ENCODE results near the gene MIGA2. TPM values are rescaled to one million over a fixed set of nuclear protein-coding genes. Genes with fewer than 3 reads are reported as not detected.
A peak's percentile ranks its signal among the peaks of the same experiment; 100 is the strongest.

The MIGA2 gene
- total RNA-seq, 1 experiment from 2014 or later = 34.8 TPM

DNA sequence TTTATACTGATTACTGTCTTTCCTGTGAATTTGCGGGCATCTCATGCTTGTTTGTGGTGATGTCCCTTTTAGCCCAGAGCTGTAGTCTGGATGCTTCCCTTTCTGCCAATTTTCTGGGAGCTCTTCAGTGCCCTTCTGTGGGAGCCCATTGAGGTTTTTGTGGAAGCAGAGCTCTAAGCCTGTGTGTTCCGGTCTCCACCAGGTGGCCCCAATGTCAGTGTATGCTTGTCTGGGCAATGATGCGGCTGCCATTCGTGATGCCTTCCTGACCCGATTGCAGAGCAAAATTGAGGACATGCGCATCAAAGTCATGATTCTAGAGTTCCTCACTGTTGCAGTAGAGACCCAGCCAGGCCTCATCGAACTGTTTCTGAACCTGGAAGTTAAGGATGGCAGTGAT is 43.4 kb upstream of the MIGA2 start:
- CTCF ChIA-PET = interaction anchor here (0.6 to 2.1 kb wide), 3 partner anchors 26 to 138 kb away, joined by 3 to 9 read pairs (median 4); partner anchors contain the start of gene SH3GLB2
- H3K27me3 Mint-ChIP-seq (ENCODE audit: insufficient read depth, unreplicated experiment) = no peaks in the 10 kb centered on the region

DNA sequence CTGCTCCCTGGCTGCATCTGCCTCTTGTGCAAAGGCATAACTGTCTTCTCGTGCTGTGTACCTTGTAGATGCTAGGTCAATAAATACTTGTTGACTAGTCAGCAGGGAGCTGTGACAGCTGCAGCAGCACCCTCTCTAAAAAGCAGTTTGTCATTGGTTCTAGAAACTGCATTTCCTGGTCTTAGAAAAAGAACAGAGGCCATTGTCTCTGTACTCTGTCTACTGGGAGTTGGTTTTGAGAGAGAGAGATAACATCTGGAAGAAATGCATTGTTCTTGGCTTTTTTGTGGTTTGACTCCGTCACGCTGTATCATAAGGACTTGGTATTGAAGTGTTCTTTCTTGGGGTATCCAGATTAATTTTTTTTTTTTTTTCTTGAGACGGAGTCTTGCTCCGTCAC is 40.6 kb upstream of the MIGA2 start:
- CTCF ChIA-PET = interaction anchor here (0.6 kb wide), 1 partner anchor 69 kb away, joined by 4 read pairs; no protein-coding TSS in a partner anchor
- no peak for DNase-seq
- Mint-ChIP-seq H3K36me3 (ENCODE audit: insufficient read depth, unreplicated experiment) (peaks cover 89% of the 10 kb centered on the region), H3K4me1 (ENCODE audit: low read depth, unreplicated experiment) (no peaks in the 10 kb centered on the region), H3K4me3 (ENCODE audit: unreplicated experiment) (no peak overlapping the region), H3K9me3 (ENCODE audit: unreplicated experiment) (no peaks in the 10 kb centered on the region), H3K27ac (ENCODE audit: unreplicated experiment) (no peak overlapping the region), H3K27me3 (ENCODE audit: insufficient read depth, unreplicated experiment) (no peaks in the 10 kb centered on the region)
- Histone ChIP-seq H3K36me3 (ENCODE audit: control insufficient read depth, insufficient read depth, low read length) (peaks cover 2% of the 10 kb centered on the region), H3K9me3 (no peaks in the 10 kb centered on the region), H3K4me1 (no peaks in the 10 kb centered on the region), H3K27me3 (replicated peaks; ENCODE audit: control insufficient read depth, insufficient read depth, low read length) (no peaks in the 10 kb centered on the region), H3K4me3 (ENCODE audit: low read depth, low read length) (no peak overlapping the region)
- POLR2A ChIA-PET = no interaction called here
- no TSS peak for BruUV-seq (replicated peaks)
- TF ChIP-seq, protein P1, sequence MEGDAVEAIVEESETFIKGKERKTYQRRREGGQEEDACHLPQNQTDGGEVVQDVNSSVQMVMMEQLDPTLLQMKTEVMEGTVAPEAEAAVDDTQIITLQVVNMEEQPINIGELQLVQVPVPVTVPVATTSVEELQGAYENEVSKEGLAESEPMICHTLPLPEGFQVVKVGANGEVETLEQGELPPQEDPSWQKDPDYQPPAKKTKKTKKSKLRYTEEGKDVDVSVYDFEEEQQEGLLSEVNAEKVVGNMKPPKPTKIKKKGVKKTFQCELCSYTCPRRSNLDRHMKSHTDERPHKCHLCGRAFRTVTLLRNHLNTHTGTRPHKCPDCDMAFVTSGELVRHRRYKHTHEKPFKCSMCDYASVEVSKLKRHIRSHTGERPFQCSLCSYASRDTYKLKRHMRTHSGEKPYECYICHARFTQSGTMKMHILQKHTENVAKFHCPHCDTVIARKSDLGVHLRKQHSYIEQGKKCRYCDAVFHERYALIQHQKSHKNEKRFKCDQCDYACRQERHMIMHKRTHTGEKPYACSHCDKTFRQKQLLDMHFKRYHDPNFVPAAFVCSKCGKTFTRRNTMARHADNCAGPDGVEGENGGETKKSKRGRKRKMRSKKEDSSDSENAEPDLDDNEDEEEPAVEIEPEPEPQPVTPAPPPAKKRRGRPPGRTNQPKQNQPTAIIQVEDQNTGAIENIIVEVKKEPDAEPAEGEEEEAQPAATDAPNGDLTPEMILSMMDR (IDR thresholded peaks at IDR 0.05; ENCODE audit: insufficient read depth in 1 of 2, low read depth in 1 of 2, low read length in 1 of 2, severe bottlenecking in 1 of 2, unreplicated experiment in 1 of 2) = no peak
- intact Hi-C loops (cut with micrococcal nuclease; ENCODE audit: unreplicated experiment) = no loop called here

More for the DNA sequence above, 43.4 kb upstream of the MIGA2 start:
- Histone ChIP-seq H3K36me3 (ENCODE audit: control insufficient read depth, insufficient read depth, low read length) (peaks cover 3% of the 10 kb centered on the region; the same call in 1 of the 2 replicates), H3K27me3 (replicated peaks; ENCODE audit: control insufficient read depth, insufficient read depth, low read length) (no peaks in the 10 kb centered on the region), H3K9me3 (no peaks in the 10 kb centered on the region), H3K4me1 (no peaks in the 10 kb centered on the region), H3K4me3 (ENCODE audit: low read depth, low read length) (no peak overlapping the region)
- POLR2A ChIA-PET = interaction anchor here (0.6 kb wide), 1 partner anchor 11 kb away, joined by 3 read pairs; no protein-coding TSS in a partner anchor
- peak in 1 of 2 experiments; percentile 42 for DNase-seq
- H3K4me1 Mint-ChIP-seq (ENCODE audit: low read depth, unreplicated experiment) = no peaks in the 10 kb centered on the region
- intact Hi-C loops (cut with micrococcal nuclease; ENCODE audit: unreplicated experiment) = no loop called here
- no peak overlapping the region for H3K4me3 Mint-ChIP-seq (ENCODE audit: unreplicated experiment)
- no TSS peak for BruUV-seq (replicated peaks)
- H3K9me3 Mint-ChIP-seq (ENCODE audit: unreplicated experiment) = no peaks in the 10 kb centered on the region
- H3K27ac Mint-ChIP-seq (ENCODE audit: unreplicated experiment) = no peak overlapping the region
- TF ChIP-seq, protein P1 (IDR thresholded peaks at IDR 0.05; ENCODE audit: insufficient read depth in 1 of 2, low read depth in 1 of 2, low read length in 1 of 2, severe bottlenecking in 1 of 2, unreplicated experiment in 1 of 2) = peak; percentile 39 to 43
- peaks cover 83% of the 10 kb centered on the region for H3K36me3 Mint-ChIP-seq (ENCODE audit: insufficient read depth, unreplicated experiment)

DNA sequence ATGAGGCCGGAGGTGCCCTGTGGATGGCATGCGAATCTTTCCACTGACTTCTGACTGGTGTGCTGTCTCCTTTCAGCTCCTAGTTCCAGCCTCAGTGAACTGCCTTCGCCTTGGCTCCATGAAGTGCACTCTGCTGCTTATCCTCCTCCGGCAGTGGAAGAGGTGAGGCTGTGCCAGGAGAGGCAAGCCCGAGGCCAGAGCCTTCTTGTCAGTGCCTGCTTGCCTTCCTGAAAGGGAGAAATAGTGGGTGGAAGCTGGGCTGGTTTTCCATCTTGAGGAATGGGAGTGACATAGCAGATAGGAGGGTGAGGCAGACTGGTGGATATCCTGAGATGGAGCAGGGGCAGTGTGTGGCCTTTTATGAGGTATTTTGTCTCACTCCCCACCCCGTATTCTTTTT is 38.0 kb upstream of the MIGA2 start:
- Mint-ChIP-seq H3K27me3 (ENCODE audit: insufficient read depth, unreplicated experiment) (no peaks in the 10 kb centered on the region), H3K4me1 (ENCODE audit: low read depth, unreplicated experiment) (no peaks in the 10 kb centered on the region), H3K27ac (ENCODE audit: unreplicated experiment) (no peak overlapping the region), H3K4me3 (ENCODE audit: unreplicated experiment) (no peak overlapping the region), H3K9me3 (ENCODE audit: unreplicated experiment) (no peaks in the 10 kb centered on the region), H3K36me3 (ENCODE audit: insufficient read depth, unreplicated experiment) (peaks cover 99% of the 10 kb centered on the region)
- ChIA-PET CTCF (no interaction called here), POLR2A (interaction anchor here (1.3 kb wide), 1 partner anchor 30 kb away, joined by 3 read pairs; the partner anchor contains the start of gene SH3GLB2)
- BruUV-seq (replicated peaks) = TSS peak; percentile 49
- H3K36me3 ChIP-seq (ENCODE audit: control insufficient read depth, insufficient read depth, low read length) = peaks cover 7% of the 10 kb centered on the region
- intact Hi-C loops (cut with micrococcal nuclease; ENCODE audit: unreplicated experiment) = no loop called here
- H3K27me3 ChIP-seq (replicated peaks; ENCODE audit: control insufficient read depth, insufficient read depth, low read length) = no peaks in the 10 kb centered on the region
- no peak overlapping the region for H3K4me3 ChIP-seq (ENCODE audit: low read depth, low read length)
- DNase-seq = no peak
- TF ChIP-seq, protein P1 (IDR thresholded peaks at IDR 0.05; ENCODE audit: insufficient read depth in 1 of 2, low read depth in 1 of 2, low read length in 1 of 2, severe bottlenecking in 1 of 2, unreplicated experiment in 1 of 2) = no peak
- no peaks in the 10 kb centered on the region for H3K9me3 ChIP-seq
- no peaks in the 10 kb centered on the region for H3K4me1 ChIP-seq

Measured in Caco-2 (cell line).